GM18951 (cell line): ENCODE measurements around the gene USB1.

ENCODE experiments used
- POLR2A ChIP-seq: IDR thresholded peaks from 4 replicates; pipeline ENCODE4 v1.6.1; 2011; ENCODE audit warnings: mild to moderate bottlenecking; ENCODE audit not compliant: insufficient read length, insufficient read depth; ENCODE audit errors: extremely low read depth
- in situ Hi-C: fragments of 300-500 bp; cut with MboI; formaldehyde crosslinking; loops from one replicate; pipeline ENCODE4 v1.12.0; 2022; ENCODE audit warnings: low sequenced_read_pairs, mixed read lengths, inconsistent platforms; ENCODE audit not compliant: unreplicated experiment

USB1 gene

GRCh38 chr16:58042001-58042885 is 41.0 kb downstream of the USB1 start:
- in situ Hi-C loops, result no loop called here
- TF ChIP-seq POLR2A, result no peak

GRCh38 chr16:58042886-58043515 is 41.8 kb downstream of the USB1 start:
- in situ Hi-C loops, result no loop called here
- no peak for TF ChIP-seq POLR2A

GRCh38 chr16:58043571-58044155 is 42.5 kb downstream of the USB1 start:
- in situ Hi-C loops, result no loop called here
- no peak for TF ChIP-seq POLR2A

- in situ Hi-C loops, result no loop called here
- TF ChIP-seq POLR2A, result no peak
Observed at GRCh38 chr16:58044266-58045019, 43.2 kb downstream of the USB1 start.

- no peak for TF ChIP-seq POLR2A
- in situ Hi-C loops, result no loop called here
Observed at GRCh38 chr16:58045096-58045495, 43.9 kb downstream of the USB1 start.

- TF ChIP-seq POLR2A, result no peak
- in situ Hi-C loops, result no loop called here
Observed at GRCh38 chr16:58046054-58046881, 45.1 kb downstream of the USB1 start.

GRCh38 chr16:58046936-58047335 is 45.7 kb downstream of the USB1 start:
- in situ Hi-C loops, result no loop called here
- no peak for TF ChIP-seq POLR2A

GRCh38 chr16:58047557-58048348 is 46.5 kb downstream of the USB1 start:
- in situ Hi-C loops, result no loop called here
- TF ChIP-seq POLR2A, result no peak

- in situ Hi-C loops, result no loop called here
- TF ChIP-seq POLR2A, result no peak
Observed at GRCh38 chr16:58048494-58049231, 47.5 kb downstream of the USB1 start.

GRCh38 chr16:58049232-58050185 is 48.3 kb downstream of the USB1 start:
- TF ChIP-seq POLR2A, result no peak
- in situ Hi-C loops, result no loop called here

GRCh38 chr16:58051296-58051695 is 50.1 kb downstream of the USB1 start:
- in situ Hi-C loops, result no loop called here
- TF ChIP-seq POLR2A, result no peak
